Measurements from ENCODE around the gene CWC27. TPM values are rescaled to one million over a fixed set of nuclear protein-coding genes. Genes with fewer than 3 reads are reported as not detected.
A peak's percentile ranks its signal among the peaks of the same experiment; 100 is the strongest.

The CWC27 gene
- total RNA-seq, 1 experiment from 2014 or later, result 42.7 TPM

DNA sequence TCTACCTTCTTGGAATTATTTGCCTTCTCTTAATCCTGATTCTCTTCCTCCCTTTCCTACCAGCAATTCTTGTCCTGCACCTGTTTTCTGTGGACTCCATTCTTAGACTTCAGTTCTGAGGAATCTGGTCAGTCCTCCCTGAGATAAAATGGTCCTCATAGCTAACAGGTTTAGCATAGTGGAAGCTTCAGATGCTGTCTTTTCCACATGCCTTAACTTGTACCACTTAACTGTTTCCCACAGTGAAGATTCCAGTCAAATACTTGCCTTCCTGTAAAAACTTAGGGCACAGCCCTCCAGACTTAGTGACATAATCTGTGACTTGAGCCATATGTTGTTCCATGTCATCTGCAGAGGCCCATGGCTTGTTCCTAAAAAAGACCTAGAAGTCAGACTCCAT lies 261.3 kb downstream of the CWC27 start:
- Mint-ChIP-seq H3K9me3 (peaks cover 14% of the 10 kb centered on the region), H3K27me3 (ENCODE audit: low read depth) (peaks cover 5% of the 10 kb centered on the region; the same call in 1 of the 2 replicates), H3K27ac (peak overlapping the region; percentile 3), H3K4me1 (peaks cover 35% of the 10 kb centered on the region), H3K4me3 (no peak overlapping the region), H3K36me3 (no peaks in the 10 kb centered on the region)
- ChIA-PET POLR2A (no interaction called here), CTCF (no interaction called here)
- TF ChIP-seq NFYB (CRISPR knock-in tag; conservative IDR thresholded peaks at IDR 0.05; ENCODE audit: low read depth) (no peak), IRF1 (CRISPR knock-in tag; IDR thresholded peaks at IDR 0.05) (no peak), ATF3 (CRISPR knock-in tag; conservative IDR thresholded peaks at IDR 0.05) (no peak), FOXP4 (CRISPR knock-in tag; IDR thresholded peaks at IDR 0.05) (no peak), E2F1 (CRISPR knock-in tag; IDR thresholded peaks at IDR 0.05) (no peak), PRRX2 (CRISPR knock-in tag; IDR thresholded peaks at IDR 0.05) (no peak), GABPB1 (CRISPR knock-in tag; IDR thresholded peaks at IDR 0.05) (no peak), FOXJ3 (CRISPR knock-in tag; IDR thresholded peaks at IDR 0.05; ENCODE audit: borderline replicate concordance) (no peak), ESRRA (CRISPR knock-in tag; IDR thresholded peaks at IDR 0.05; ENCODE audit: borderline replicate concordance) (no peak), NR3C1 (CRISPR knock-in tag; conservative IDR thresholded peaks at IDR 0.05; ENCODE audit: low read depth) (no peak), JUN (CRISPR knock-in tag; IDR thresholded peaks at IDR 0.05) (no peak), ZSCAN18 (CRISPR knock-in tag; IDR thresholded peaks at IDR 0.05) (no peak), ZNF317 (CRISPR knock-in tag; IDR thresholded peaks at IDR 0.05; ENCODE audit: borderline replicate concordance, low read depth) (no peak), ZNF281 (CRISPR knock-in tag; IDR thresholded peaks at IDR 0.05) (no peak), SMAD4 (CRISPR knock-in tag; IDR thresholded peaks at IDR 0.05) (no peak), ZBTB43 (CRISPR knock-in tag; IDR thresholded peaks at IDR 0.05) (no peak)
- TF ChIP-seq, protein P1, sequence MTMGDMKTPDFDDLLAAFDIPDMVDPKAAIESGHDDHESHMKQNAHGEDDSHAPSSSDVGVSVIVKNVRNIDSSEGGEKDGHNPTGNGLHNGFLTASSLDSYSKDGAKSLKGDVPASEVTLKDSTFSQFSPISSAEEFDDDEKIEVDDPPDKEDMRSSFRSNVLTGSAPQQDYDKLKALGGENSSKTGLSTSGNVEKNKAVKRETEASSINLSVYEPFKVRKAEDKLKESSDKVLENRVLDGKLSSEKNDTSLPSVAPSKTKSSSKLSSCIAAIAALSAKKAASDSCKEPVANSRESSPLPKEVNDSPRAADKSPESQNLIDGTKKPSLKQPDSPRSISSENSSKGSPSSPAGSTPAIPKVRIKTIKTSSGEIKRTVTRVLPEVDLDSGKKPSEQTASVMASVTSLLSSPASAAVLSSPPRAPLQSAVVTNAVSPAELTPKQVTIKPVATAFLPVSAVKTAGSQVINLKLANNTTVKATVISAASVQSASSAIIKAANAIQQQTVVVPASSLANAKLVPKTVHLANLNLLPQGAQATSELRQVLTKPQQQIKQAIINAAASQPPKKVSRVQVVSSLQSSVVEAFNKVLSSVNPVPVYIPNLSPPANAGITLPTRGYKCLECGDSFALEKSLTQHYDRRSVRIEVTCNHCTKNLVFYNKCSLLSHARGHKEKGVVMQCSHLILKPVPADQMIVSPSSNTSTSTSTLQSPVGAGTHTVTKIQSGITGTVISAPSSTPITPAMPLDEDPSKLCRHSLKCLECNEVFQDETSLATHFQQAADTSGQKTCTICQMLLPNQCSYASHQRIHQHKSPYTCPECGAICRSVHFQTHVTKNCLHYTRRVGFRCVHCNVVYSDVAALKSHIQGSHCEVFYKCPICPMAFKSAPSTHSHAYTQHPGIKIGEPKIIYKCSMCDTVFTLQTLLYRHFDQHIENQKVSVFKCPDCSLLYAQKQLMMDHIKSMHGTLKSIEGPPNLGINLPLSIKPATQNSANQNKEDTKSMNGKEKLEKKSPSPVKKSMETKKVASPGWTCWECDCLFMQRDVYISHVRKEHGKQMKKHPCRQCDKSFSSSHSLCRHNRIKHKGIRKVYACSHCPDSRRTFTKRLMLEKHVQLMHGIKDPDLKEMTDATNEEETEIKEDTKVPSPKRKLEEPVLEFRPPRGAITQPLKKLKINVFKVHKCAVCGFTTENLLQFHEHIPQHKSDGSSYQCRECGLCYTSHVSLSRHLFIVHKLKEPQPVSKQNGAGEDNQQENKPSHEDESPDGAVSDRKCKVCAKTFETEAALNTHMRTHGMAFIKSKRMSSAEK (CRISPR knock-in tag; IDR thresholded peaks at IDR 0.05; ENCODE audit: borderline replicate concordance), result no peak
- TF ChIP-seq, protein P2, sequence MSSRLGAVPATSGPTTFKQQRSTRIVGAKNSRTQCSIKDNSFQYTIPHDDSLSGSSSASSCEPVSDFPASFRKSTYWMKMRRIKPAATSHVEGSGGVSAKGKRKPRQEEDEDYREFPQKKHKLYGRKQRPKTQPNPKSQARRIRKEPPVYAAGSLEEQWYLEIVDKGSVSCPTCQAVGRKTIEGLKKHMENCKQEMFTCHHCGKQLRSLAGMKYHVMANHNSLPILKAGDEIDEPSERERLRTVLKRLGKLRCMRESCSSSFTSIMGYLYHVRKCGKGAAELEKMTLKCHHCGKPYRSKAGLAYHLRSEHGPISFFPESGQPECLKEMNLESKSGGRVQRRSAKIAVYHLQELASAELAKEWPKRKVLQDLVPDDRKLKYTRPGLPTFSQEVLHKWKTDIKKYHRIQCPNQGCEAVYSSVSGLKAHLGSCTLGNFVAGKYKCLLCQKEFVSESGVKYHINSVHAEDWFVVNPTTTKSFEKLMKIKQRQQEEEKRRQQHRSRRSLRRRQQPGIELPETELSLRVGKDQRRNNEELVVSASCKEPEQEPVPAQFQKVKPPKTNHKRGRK (CRISPR knock-in tag; IDR thresholded peaks at IDR 0.05; ENCODE audit: borderline replicate concordance), result no peak
- TF ChIP-seq, protein P3, sequence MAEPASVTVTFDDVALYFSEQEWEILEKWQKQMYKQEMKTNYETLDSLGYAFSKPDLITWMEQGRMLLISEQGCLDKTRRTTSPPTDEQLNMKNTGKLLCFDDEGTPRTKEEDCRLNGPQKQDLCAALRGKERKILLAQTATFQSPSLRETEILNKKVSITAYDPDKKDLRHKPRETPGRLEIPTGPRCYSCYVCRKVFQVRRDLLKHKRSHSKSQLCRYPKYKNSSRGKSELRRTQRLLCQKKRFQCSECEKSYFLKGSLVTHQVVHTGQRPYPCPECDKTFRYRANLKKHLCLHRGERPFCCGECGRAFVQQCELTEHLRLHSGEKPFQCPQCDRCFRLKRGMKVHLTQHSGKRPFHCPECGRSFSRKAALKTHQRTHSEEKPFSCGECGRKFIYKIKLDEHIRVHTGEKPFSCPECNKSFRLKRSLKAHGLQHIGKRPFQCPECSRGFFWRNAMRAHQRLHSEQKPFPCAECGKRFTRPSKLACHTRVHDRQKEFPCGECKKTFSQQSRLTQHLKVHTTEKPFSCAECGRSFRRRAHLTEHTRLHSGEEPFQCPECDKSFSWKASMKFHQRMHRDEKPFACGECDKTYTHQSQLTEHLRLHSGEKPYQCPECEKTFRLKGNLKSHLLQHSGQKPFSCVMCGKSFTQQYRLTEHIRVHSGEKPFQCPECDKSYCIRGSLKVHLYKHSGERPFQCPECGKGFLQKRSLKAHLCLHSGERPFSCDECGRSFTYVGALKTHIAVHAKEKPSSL (CRISPR knock-in tag; conservative IDR thresholded peaks at IDR 0.05), result no peak
- DNase-seq (ENCODE audit: low spot score) (no peak), ATAC-seq (no peak)

Data from WTC11 (cell line).